ENCODE measurements around the gene ZNF660.
"Not testable (repeated sequence)": the region's sequence is repeated elsewhere in the genome, so short reads cannot be mapped to it uniquely, and the experiment has no call there.

DNA sequence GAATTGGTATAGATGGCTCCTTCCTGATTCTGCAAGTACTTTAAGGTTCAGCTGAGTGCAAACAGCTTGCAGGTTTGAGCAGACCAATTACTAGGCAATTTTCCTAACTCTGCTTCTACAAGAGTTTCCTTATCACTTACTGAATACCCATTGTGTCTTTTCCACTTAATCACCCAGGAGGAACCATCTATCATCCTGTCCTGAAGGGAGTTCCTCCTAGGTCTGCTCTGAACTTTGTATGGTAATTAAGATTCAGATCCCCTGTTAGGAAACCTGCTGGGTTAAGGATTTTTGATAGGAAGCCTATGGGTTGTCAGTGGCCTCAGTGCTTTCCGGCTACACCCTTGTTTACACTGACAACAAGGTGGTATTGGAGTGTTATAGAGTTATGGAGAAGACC lies 40.0 kb upstream of the ZNF660 start:
- TF ChIP-seq MCM7 (IDR thresholded peaks at IDR 0.05); PML (IDR thresholded peaks at IDR 0.05; ENCODE audit: low read length); GATAD2A (IDR thresholded peaks at IDR 0.05): not testable (repeated sequence)
- TF ChIP-seq, protein P1, sequence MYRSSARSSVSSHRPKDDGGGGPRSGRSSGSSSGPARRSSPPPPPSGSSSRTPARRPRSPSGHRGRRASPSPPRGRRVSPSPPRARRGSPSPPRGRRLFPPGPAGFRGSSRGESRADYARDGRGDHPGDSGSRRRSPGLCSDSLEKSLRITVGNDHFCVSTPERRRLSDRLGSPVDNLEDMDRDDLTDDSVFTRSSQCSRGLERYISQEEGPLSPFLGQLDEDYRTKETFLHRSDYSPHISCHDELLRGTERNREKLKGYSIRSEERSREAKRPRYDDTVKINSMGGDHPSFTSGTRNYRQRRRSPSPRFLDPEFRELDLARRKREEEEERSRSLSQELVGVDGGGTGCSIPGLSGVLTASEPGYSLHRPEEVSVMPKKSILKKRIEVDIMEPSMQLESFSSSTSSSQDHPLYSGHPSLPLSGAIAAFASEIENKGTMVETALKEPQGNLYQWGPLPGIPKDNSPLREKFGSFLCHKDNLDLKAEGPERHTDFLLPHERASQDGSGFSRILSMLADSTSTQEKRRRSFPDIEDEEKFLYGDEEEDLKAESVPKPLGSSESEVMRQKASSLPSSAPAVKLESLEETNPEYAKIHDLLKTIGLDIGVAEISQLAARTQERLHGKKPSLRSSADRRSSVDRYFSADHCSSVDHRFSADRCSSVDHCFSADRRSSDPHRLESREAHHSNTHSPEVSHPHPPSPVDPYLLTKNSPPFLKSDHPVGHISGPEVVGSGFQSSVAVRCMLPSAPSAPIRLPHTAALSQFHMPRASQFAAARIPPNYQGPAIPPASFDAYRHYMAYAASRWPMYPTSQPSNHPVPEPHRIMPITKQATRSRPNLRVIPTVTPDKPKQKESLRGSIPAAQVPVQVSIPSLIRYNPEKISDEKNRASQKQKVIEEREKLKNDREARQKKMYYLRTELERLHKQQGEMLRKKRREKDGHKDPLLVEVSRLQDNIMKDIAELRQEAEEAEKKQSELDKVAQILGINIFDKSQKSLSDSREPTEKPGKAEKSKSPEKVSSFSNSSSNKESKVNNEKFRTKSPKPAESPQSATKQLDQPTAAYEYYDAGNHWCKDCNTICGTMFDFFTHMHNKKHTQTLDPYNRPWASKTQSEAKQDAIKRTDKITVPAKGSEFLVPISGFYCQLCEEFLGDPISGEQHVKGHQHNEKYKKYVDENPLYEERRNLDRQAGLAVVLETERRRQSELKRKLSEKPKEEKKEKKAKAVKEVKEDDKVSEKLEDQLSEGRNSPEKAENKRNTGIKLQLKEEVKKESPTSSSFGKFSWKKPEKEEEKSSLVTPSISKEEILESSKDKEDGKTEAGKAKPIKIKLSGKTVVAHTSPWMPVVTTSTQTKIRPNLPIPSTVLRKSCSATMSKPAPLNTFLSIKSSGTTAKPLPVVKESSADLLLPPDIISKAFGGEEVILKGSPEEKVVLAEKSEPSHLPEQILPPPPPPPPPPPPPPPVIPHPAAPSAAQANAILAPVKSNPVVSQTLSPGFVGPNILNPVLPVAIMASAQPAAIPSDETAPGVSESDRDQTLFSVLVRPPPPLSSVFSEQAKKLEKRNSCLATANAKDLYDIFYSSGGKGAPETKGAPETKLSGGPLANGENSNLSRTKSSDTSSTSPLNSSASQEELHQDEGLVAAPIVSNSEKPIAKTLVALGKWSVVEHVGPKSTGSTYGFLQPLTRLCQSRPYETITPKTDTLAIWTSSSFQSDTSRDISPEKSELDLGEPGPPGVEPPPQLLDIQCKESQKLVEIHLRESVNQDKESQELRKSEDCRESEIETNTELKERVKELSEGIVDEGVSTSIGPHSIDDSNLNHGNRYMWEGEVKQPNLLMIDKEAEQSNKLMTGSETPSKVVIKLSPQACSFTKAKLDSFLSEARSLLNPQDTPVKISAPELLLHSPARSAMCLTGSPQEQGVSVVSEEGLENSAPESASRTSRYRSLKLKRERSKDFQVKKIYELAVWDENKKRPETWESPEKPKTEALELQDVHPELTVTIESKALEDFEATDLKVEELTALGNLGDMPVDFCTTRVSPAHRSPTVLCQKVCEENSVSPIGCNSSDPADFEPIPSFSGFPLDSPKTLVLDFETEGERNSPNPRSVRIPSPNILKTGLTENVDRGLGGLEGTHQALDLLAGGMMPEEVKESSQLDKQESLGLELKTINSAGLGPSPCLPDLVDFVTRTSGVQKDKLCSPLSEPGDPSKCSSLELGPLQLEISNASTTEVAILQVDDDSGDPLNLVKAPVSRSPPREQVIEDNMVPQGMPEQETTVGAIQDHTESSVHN (IDR thresholded peaks at IDR 0.05; ENCODE audit: borderline replicate concordance in 1 of 2, low read depth in 1 of 2) = not testable (repeated sequence)
- TF ChIP-seq, protein P2, sequence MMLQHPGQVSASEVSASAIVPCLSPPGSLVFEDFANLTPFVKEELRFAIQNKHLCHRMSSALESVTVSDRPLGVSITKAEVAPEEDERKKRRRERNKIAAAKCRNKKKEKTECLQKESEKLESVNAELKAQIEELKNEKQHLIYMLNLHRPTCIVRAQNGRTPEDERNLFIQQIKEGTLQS (IDR thresholded peaks at IDR 0.05) = not testable (repeated sequence)
- TF ChIP-seq, protein P2 (CRISPR knock-in tag; conservative IDR thresholded peaks at IDR 0.05) = not testable (repeated sequence)
